Neural crest cell (in vitro differentiated cells): ENCODE measurements around the gene CDC25A. TPM values are rescaled to one million over a fixed set of nuclear protein-coding genes. Genes with fewer than 3 reads are reported as not detected.

Source experiments
- DNase-seq: peaks from one replicate; pipeline ENCODE4 v3.0.0; 2021; ENCODE audit warnings: low read depth, mixed read lengths, low spot score
- H3K27ac Mint-ChIP-seq: one replicate; pipeline ENCODE4 v1.8.0; 2021; ENCODE audit warnings: mild to moderate bottlenecking, mixed read lengths; ENCODE audit not compliant: unreplicated experiment
- H3K27me3 Mint-ChIP-seq: 2 replicates; pipeline ENCODE4 v1.8.0; 2021; ENCODE audit warnings: low read depth, mild to moderate bottlenecking, mixed read lengths
- H3K36me3 Mint-ChIP-seq: 2 replicates; pipeline ENCODE4 v1.8.0; 2021; ENCODE audit warnings: low read depth, mild to moderate bottlenecking, mixed read lengths
- H3K4me1 Mint-ChIP-seq: 2 replicates; pipeline ENCODE4 v1.8.0; 2021; ENCODE audit warnings: mixed read lengths
- H3K4me3 Mint-ChIP-seq: one replicate; pipeline ENCODE4 v1.8.0; 2021; ENCODE audit warnings: mild to moderate bottlenecking, mixed read lengths
- H3K9me3 Mint-ChIP-seq: 2 replicates; pipeline ENCODE4 v1.8.0; 2021; ENCODE audit warnings: mixed read lengths
- total RNA-seq: library from RNA; stranded (reverse); gene quantifications from 2 replicates; pipeline ENCODE4 v1.2.1, GENCODE V29; 2021
- TF ChIP-seq, protein P1 (sequence below): fragments of 200-600 bp; sonication (generic); conservative IDR thresholded peaks from 2 replicates; pipeline ENCODE4 v1.5.0; 2021; ENCODE audit warnings: antibody characterized with exemption, mild to moderate bottlenecking

CDC25A gene
- total RNA-seq, 1 donor from 2014 or later = 63.0 TPM

- no peaks in the 10 kb centered on the region for H3K27me3 Mint-ChIP-seq
- H3K36me3 Mint-ChIP-seq = no peaks in the 10 kb centered on the region
- H3K4me1 Mint-ChIP-seq = peaks cover 9% of the 10 kb centered on the region
- no peak overlapping the region for H3K4me3 Mint-ChIP-seq
- TF ChIP-seq, protein P1, sequence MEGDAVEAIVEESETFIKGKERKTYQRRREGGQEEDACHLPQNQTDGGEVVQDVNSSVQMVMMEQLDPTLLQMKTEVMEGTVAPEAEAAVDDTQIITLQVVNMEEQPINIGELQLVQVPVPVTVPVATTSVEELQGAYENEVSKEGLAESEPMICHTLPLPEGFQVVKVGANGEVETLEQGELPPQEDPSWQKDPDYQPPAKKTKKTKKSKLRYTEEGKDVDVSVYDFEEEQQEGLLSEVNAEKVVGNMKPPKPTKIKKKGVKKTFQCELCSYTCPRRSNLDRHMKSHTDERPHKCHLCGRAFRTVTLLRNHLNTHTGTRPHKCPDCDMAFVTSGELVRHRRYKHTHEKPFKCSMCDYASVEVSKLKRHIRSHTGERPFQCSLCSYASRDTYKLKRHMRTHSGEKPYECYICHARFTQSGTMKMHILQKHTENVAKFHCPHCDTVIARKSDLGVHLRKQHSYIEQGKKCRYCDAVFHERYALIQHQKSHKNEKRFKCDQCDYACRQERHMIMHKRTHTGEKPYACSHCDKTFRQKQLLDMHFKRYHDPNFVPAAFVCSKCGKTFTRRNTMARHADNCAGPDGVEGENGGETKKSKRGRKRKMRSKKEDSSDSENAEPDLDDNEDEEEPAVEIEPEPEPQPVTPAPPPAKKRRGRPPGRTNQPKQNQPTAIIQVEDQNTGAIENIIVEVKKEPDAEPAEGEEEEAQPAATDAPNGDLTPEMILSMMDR = no peak
- H3K27ac Mint-ChIP-seq = no peak overlapping the region
- H3K9me3 Mint-ChIP-seq = no peaks in the 10 kb centered on the region
- DNase-seq = no peak
Measured at GRCh38 chr3:48151807-48152427, 36.3 kb downstream of the CDC25A start.

DNA sequence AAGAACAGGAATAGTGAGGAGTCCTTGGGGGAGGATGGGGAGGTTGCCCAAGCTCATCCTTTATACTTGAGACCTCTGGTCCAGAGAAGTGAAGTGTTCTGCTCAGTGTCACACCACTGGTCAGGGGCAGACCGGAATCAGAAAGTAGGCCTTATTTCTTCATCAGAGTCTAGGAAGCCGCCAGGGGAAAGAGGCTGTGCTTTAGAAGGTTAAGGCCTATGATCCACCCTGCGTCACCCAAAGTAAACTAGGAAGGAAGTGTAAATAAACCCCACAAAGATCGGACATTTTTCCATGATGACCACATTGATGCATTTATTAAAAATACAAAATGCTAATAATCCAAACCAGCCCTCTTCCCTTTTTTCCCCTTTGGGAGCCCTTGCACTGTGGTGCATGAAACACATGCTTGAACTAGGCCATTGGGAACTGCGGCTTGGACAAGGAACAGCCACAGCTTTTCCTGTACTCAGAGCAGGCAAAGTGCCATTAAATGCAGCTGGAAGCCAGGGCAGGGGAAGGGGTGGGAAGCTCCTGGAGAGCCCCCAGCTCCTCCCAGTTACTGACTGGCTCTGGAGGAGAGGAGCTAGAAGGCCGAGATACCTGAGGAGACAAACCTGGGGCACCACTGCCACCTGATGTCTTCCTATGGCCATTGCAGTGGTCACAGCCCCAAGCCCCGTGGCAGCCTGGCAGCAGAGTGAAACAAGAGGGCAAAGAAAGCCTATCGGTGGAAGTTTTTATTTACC is 37.0 kb downstream of the CDC25A start:
- Mint-ChIP-seq H3K4me1 (peaks cover 9% of the 10 kb centered on the region), H3K36me3 (no peaks in the 10 kb centered on the region), H3K27me3 (no peaks in the 10 kb centered on the region), H3K27ac (no peak overlapping the region), H3K9me3 (no peaks in the 10 kb centered on the region), H3K4me3 (no peak overlapping the region)
- peak; percentile 65 for DNase-seq
- TF ChIP-seq, protein P1 = peak; percentile 83

- H3K27ac Mint-ChIP-seq = no peak overlapping the region
- no peak for DNase-seq
- H3K4me3 Mint-ChIP-seq = no peak overlapping the region
- H3K9me3 Mint-ChIP-seq = no peaks in the 10 kb centered on the region
- TF ChIP-seq, protein P1 = no peak
- H3K4me1 Mint-ChIP-seq = peaks cover 6% of the 10 kb centered on the region
- H3K36me3 Mint-ChIP-seq = no peaks in the 10 kb centered on the region
- H3K27me3 Mint-ChIP-seq = no peaks in the 10 kb centered on the region
Measured at GRCh38 chr3:48143992-48144391, 44.2 kb downstream of the CDC25A start.

DNA sequence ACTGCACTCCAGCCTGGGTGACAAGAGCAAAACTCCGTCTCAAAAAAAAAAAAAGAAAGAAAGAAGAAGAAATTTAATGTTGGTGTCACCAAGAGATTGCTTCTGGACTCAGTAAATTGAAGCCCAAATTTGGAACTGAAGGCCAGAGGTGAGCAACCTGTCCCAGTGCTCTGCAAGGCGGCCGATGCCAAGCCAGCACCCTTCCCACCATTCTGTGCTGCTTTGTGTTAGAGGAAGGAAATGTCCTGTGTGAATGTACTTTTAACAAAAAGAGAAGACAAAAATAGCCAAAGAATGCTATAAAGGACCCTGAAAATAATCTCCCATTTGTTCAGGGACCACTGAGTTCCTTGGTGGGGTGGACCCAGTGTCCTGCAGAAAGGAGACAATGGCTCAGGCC is 44.6 kb downstream of the CDC25A start:
- Mint-ChIP-seq H3K4me3 (no peak overlapping the region), H3K9me3 (no peaks in the 10 kb centered on the region), H3K4me1 (peaks cover 6% of the 10 kb centered on the region), H3K27me3 (no peaks in the 10 kb centered on the region), H3K36me3 (no peaks in the 10 kb centered on the region), H3K27ac (no peak overlapping the region)
- DNase-seq = no peak
- TF ChIP-seq, protein P1 = no peak

DNA sequence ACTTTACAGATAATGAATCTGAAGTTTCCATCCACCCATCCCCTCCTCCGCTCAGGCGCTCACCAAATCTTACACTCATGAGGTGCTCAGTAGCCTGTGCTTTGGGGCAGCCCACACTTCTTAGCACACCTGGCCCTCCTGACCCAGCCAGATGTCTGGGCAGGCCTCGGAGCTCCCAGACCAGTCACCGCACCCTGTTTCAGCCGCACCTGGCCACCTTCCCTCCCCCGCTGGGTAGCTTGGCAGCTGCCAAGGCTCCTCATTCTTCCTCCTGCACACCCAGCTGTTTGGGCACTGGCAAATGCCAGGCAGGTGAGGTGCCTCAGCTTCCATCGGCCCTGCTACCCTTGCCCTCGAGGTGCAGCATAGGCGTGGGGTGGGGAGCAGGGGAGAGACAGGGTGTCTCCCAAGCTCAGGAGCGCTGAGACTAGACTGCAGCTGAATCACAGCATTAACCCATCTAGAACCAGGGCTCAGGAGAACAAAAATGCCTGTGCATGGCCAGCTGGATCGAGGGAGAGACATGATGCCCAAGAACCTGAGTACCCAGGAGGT is 45.8 kb downstream of the CDC25A start:
- Mint-ChIP-seq H3K27ac (peak overlapping the region; percentile 19), H3K36me3 (no peaks in the 10 kb centered on the region)

More for the DNA sequence above, 45.8 kb downstream of the CDC25A start:
- no peak overlapping the region for H3K4me3 Mint-ChIP-seq
- peaks cover 9% of the 10 kb centered on the region for H3K4me1 Mint-ChIP-seq
- H3K27me3 Mint-ChIP-seq = no peaks in the 10 kb centered on the region
- DNase-seq = no peak
- TF ChIP-seq, protein P1 = no peak
- no peaks in the 10 kb centered on the region for H3K9me3 Mint-ChIP-seq
